ENCODE data around the gene B4GAT1. TPM values are rescaled to one million over a fixed set of nuclear protein-coding genes. Genes with fewer than 3 reads are reported as not detected.

Gene B4GAT1
- total RNA-seq, 1 experiment from 2014 or later, result 26.8 TPM

GRCh38 chr11:66309475-66309874 lies 38.0 kb downstream of the B4GAT1 start:
- no peak for DNase-seq (ENCODE audit: low spot score)

- DNase-seq (ENCODE audit: low spot score), result no peak
Measured at GRCh38 chr11:66302656-66303055, 44.8 kb downstream of the B4GAT1 start.

- DNase-seq (ENCODE audit: low spot score), result no peak
Measured at GRCh38 chr11:66299186-66299585, 48.2 kb downstream of the B4GAT1 start.

- DNase-seq (ENCODE audit: low spot score), result no peak
Measured at GRCh38 chr11:66297610-66298009, 49.8 kb downstream of the B4GAT1 start.

Small RNA genes lying within 50 kb of the gene (small RNA-seq; reads per million reads assigned to genes)
- gene RF00017 (not detected), gene RNU1-84P (not detected)

Other genes starting within 250 kb of the B4GAT1 start
- gene KLC2, start 89.9 kb downstream of the B4GAT1 start, total RNA-seq (2014; rRNA removed; shearing (Covaris generic)), result 14.4 and 17.8 TPM in 2 replicates
- gene RAB1B, start 79.0 kb downstream of the B4GAT1 start, total RNA-seq (2014; rRNA removed; shearing (Covaris generic)), result 357 and 380 TPM in 2 replicates
- gene CNIH2, start 69.5 kb downstream of the B4GAT1 start, total RNA-seq (2014; rRNA removed; shearing (Covaris generic)), result 0.21 and 0.99 TPM in 2 replicates
- gene YIF1A, start 58.5 kb downstream of the B4GAT1 start, total RNA-seq (2014; rRNA removed; shearing (Covaris generic)), result 286 and 299 TPM in 2 replicates
- gene TMEM151A, start 55.7 kb downstream of the B4GAT1 start, total RNA-seq (2014; rRNA removed; shearing (Covaris generic)), result 0.05 and 0.08 TPM in 2 replicates
- gene CD248, start 30.6 kb downstream of the B4GAT1 start, total RNA-seq (2014; rRNA removed; shearing (Covaris generic)), result not detected in 2 replicates
- 18.8 and 21.0 TPM in 2 replicates for gene RIN1, start 11.2 kb downstream of the B4GAT1 start, total RNA-seq (2014; rRNA removed; shearing (Covaris generic))
- 74.9 and 92.2 TPM in 2 replicates for gene BRMS1, start 2.5 kb downstream of the B4GAT1 start, total RNA-seq (2014; rRNA removed; shearing (Covaris generic))
- gene SLC29A2, start 24.1 kb upstream of the B4GAT1 start, total RNA-seq (2014; rRNA removed; shearing (Covaris generic)), result 40.3 and 44.9 TPM in 2 replicates
- gene NPAS4, start 73.4 kb upstream of the B4GAT1 start, total RNA-seq (2014; rRNA removed; shearing (Covaris generic)), result not detected in 2 replicates
- gene MRPL11, start 91.2 kb upstream of the B4GAT1 start, total RNA-seq (2014; rRNA removed; shearing (Covaris generic)), result 122 and 128 TPM in 2 replicates
- gene PELI3, start 119.3 kb upstream of the B4GAT1 start, total RNA-seq (2014; rRNA removed; shearing (Covaris generic)), result 15.9 and 17.9 TPM in 2 replicates
- gene DPP3, start 132.8 kb upstream of the B4GAT1 start, total RNA-seq (2014; rRNA removed; shearing (Covaris generic)), result 210 and 224 TPM in 2 replicates
- gene BBS1, start 163.0 kb upstream of the B4GAT1 start, total RNA-seq (2014; rRNA removed; shearing (Covaris generic)), result 39.7 and 41.4 TPM in 2 replicates
- gene ZDHHC24, start 198.4 kb upstream of the B4GAT1 start, total RNA-seq (2014; rRNA removed; shearing (Covaris generic)), result 28.1 and 35.0 TPM in 2 replicates
- gene ACTN3, start 199.3 kb upstream of the B4GAT1 start, total RNA-seq (2014; rRNA removed; shearing (Covaris generic)), result not detected in 2 replicates
- not detected in 2 replicates for gene CTSF, start 221.0 kb upstream of the B4GAT1 start, total RNA-seq (2014; rRNA removed; shearing (Covaris generic))
- gene CCDC87, start 245.4 kb upstream of the B4GAT1 start, total RNA-seq (2014; rRNA removed; shearing (Covaris generic)), result 0.79 and 1.3 TPM in 2 replicates
- 43.5 and 45.5 TPM in 2 replicates for gene CCS, start 245.6 kb upstream of the B4GAT1 start, total RNA-seq (2014; rRNA removed; shearing (Covaris generic))